Spleen (tissue), 7 donors: ENCODE measurements around the gene FNDC1.

Source experiments
- POLR2A ChIP-seq, 3 donors: fragments of 450-650 bp; IDR thresholded peaks; one replicate each; pipeline ENCODE4 v1.5.1; 2017; ENCODE audit warnings: antibody characterized with exemption in 3 of 3, mild to moderate bottlenecking in 1 of 3
- POLR2AphosphoS5 ChIP-seq, 3 donors: sonication (generic); formaldehyde crosslinking; IDR thresholded peaks; one replicate each; pipeline ENCODE4 v1.5.1; 2017; ENCODE audit warnings: antibody characterized with exemption in 3 of 3
- TF ChIP-seq, protein P1 (sequence below), 11 experiments: fragments of 200-600 bp in 7 of 11; fragments of 450-650 bp in 4 of 11; sonication (generic) in 4 of 11; IDR thresholded peaks in 8 of 11; conservative IDR thresholded peaks in 3 of 11; 1 replicate in 7 of 11; 2 replicates in 4 of 11; pipeline versions ENCODE4 v1.4.0 to v1.8.0; 2016 to 2021; ENCODE audit warnings: antibody characterized with exemption in 11 of 11, inconsistent platforms in 4 of 11, mild to moderate bottlenecking in 1 of 11
- donor health status: DM: no; HTN: no; CAD: no; lungs with moderate emphysema.
- donor health status: DM: no; HTN: no; CAD: no.
- donor health status: DM: no; HTN: no; CAD: no.

DNA sequence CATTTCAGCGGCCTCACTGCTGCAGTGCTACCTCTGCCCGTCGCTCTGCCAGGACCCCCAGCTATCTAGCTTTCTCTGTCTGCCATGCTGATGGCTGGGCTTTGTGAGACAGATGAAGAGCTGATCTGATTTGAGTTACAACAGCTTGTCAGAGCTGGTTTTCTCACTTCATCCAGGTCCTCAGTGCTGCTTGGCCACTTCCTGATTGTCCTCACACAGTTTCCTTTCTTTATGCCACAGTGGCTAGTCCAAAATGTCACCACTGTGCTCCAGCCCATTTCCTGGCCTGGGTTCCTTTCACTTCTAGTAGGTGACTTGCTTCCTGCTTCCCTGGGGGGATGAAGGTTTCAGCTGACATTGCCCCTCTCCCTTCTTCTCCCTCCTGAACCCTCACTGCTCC, 35.4 kb downstream of the FNDC1 start:
- no peak for TF ChIP-seq POLR2A (IDR thresholded peaks at IDR 0.05)
- TF ChIP-seq, protein P1, sequence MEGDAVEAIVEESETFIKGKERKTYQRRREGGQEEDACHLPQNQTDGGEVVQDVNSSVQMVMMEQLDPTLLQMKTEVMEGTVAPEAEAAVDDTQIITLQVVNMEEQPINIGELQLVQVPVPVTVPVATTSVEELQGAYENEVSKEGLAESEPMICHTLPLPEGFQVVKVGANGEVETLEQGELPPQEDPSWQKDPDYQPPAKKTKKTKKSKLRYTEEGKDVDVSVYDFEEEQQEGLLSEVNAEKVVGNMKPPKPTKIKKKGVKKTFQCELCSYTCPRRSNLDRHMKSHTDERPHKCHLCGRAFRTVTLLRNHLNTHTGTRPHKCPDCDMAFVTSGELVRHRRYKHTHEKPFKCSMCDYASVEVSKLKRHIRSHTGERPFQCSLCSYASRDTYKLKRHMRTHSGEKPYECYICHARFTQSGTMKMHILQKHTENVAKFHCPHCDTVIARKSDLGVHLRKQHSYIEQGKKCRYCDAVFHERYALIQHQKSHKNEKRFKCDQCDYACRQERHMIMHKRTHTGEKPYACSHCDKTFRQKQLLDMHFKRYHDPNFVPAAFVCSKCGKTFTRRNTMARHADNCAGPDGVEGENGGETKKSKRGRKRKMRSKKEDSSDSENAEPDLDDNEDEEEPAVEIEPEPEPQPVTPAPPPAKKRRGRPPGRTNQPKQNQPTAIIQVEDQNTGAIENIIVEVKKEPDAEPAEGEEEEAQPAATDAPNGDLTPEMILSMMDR (IDR thresholded peaks at IDR 0.05 in 8 of 11, conservative IDR thresholded peaks at IDR 0.05 in 3 of 11): no peak
- no peak for TF ChIP-seq POLR2AphosphoS5 (IDR thresholded peaks at IDR 0.05)
